B cell (primary cell): ENCODE measurements around the gene CBX1.

Experiments used
- EZH2 ChIP-seq: IDR thresholded peaks from 2 replicates; pipeline ENCODE4 v1.6.1; 2012; ENCODE audit warnings: borderline replicate concordance, low read depth, mild to moderate bottlenecking, moderate library complexity, low read length; ENCODE audit not compliant: insufficient read depth, poor library complexity, severe bottlenecking
- TF ChIP-seq, protein P1 (sequence below): fragments of 200-600 bp; IDR thresholded peaks from one replicate; pipeline ENCODE4 v1.8.0; 2022; ENCODE audit warnings: antibody characterized with exemption, mild to moderate bottlenecking

DNA sequence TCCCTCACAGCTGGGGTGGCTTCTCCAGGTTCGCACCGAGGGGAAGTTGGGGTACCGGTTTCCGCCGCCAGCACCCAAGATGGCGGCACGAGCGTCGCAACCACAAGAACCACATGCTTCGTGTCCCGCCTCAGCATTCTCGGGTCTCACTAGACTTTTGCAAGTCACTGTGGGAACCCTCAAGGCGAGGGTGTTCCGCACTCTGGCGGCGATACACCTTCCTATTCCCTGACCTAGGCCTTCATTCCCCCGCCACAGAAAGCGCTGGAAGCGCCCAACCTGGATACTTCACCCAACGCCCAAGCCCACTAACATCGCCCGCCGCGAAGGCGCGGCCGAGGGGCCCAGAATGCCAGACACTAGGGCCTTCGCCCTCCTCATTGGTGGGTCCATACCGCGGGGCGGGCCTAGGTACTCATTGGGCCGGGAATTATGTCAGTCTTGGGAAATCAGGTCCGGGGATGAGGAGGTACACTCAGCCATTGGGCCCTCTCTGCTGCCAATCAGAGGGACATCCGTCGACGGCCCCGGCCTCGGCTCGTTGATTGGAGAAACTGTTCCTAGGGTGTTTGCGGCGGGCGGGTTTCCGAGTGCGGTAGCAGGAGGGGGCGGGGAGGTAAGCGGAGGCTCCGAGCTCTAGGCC is 53.4 kb downstream of the CBX1 start, which contains the start of gene NFE2L1:
- TF ChIP-seq, protein P1, sequence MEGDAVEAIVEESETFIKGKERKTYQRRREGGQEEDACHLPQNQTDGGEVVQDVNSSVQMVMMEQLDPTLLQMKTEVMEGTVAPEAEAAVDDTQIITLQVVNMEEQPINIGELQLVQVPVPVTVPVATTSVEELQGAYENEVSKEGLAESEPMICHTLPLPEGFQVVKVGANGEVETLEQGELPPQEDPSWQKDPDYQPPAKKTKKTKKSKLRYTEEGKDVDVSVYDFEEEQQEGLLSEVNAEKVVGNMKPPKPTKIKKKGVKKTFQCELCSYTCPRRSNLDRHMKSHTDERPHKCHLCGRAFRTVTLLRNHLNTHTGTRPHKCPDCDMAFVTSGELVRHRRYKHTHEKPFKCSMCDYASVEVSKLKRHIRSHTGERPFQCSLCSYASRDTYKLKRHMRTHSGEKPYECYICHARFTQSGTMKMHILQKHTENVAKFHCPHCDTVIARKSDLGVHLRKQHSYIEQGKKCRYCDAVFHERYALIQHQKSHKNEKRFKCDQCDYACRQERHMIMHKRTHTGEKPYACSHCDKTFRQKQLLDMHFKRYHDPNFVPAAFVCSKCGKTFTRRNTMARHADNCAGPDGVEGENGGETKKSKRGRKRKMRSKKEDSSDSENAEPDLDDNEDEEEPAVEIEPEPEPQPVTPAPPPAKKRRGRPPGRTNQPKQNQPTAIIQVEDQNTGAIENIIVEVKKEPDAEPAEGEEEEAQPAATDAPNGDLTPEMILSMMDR = no peak
- TF ChIP-seq EZH2 = no peak
